Measurements from ENCODE around the gene SPATC1L.

DNA sequence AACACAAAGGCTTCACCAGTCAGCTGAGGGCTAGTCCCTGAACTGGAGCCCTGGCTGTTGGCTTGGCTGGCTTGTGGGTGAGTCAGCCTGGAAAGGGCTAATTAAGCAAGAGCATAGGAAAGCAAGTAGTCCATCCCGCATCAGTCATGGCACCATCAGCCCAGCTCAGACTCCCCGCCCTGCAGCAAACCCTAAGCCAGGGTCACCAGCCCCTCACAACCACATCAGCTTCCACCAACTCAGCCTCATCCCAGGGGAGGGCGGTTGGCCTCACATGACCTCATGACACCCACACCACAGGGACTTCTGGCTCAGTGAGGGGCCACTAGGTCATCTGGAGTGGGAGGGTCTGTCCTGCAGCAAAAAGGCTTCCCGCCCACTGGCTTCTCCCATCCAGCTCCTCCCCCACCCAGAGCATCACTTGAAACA, 7.0 kb upstream of the SPATC1L start:
- no peak for TF ChIP-seq EZH2 (IDR thresholded peaks at IDR 0.05; ENCODE audit: borderline replicate concordance, insufficient read depth, low read length, poor library complexity, severe bottlenecking)
- TF ChIP-seq, protein P1, sequence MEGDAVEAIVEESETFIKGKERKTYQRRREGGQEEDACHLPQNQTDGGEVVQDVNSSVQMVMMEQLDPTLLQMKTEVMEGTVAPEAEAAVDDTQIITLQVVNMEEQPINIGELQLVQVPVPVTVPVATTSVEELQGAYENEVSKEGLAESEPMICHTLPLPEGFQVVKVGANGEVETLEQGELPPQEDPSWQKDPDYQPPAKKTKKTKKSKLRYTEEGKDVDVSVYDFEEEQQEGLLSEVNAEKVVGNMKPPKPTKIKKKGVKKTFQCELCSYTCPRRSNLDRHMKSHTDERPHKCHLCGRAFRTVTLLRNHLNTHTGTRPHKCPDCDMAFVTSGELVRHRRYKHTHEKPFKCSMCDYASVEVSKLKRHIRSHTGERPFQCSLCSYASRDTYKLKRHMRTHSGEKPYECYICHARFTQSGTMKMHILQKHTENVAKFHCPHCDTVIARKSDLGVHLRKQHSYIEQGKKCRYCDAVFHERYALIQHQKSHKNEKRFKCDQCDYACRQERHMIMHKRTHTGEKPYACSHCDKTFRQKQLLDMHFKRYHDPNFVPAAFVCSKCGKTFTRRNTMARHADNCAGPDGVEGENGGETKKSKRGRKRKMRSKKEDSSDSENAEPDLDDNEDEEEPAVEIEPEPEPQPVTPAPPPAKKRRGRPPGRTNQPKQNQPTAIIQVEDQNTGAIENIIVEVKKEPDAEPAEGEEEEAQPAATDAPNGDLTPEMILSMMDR (IDR thresholded peaks at IDR 0.05; ENCODE audit: poor library complexity, severe bottlenecking), result no peak
- TF ChIP-seq TAF1 (IDR thresholded peaks at IDR 0.05; ENCODE audit: low read depth), result no peak
- TF ChIP-seq POLR2AphosphoS5 (IDR thresholded peaks at IDR 0.05), result no peak
- TF ChIP-seq EP300 (conservative IDR thresholded peaks at IDR 0.05; ENCODE audit: poor library complexity, severe bottlenecking), result no peak
- no peak for TF ChIP-seq RAD21 (conservative IDR thresholded peaks at IDR 0.05)
- TF ChIP-seq MXI1 (conservative IDR thresholded peaks at IDR 0.05; ENCODE audit: poor library complexity, severe bottlenecking), result no peak
- TF ChIP-seq, protein P2, sequence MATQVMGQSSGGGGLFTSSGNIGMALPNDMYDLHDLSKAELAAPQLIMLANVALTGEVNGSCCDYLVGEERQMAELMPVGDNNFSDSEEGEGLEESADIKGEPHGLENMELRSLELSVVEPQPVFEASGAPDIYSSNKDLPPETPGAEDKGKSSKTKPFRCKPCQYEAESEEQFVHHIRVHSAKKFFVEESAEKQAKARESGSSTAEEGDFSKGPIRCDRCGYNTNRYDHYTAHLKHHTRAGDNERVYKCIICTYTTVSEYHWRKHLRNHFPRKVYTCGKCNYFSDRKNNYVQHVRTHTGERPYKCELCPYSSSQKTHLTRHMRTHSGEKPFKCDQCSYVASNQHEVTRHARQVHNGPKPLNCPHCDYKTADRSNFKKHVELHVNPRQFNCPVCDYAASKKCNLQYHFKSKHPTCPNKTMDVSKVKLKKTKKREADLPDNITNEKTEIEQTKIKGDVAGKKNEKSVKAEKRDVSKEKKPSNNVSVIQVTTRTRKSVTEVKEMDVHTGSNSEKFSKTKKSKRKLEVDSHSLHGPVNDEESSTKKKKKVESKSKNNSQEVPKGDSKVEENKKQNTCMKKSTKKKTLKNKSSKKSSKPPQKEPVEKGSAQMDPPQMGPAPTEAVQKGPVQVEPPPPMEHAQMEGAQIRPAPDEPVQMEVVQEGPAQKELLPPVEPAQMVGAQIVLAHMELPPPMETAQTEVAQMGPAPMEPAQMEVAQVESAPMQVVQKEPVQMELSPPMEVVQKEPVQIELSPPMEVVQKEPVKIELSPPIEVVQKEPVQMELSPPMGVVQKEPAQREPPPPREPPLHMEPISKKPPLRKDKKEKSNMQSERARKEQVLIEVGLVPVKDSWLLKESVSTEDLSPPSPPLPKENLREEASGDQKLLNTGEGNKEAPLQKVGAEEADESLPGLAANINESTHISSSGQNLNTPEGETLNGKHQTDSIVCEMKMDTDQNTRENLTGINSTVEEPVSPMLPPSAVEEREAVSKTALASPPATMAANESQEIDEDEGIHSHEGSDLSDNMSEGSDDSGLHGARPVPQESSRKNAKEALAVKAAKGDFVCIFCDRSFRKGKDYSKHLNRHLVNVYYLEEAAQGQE (IDR thresholded peaks at IDR 0.05; ENCODE audit: borderline replicate concordance), result no peak
- TF ChIP-seq SMC3 (conservative IDR thresholded peaks at IDR 0.05; ENCODE audit: poor library complexity), result no peak
